ENCODE data around the gene ZDHHC11B.
"Not testable (repeated sequence)": the region's sequence is repeated elsewhere in the genome, so short reads cannot be mapped to it uniquely, and the experiment has no call there.

Gene ZDHHC11B

GRCh38 chr5:683551-684481 is 100.7 kb downstream of the ZDHHC11B start:
- no peak for DNase-seq

GRCh38 chr5:682651-683358 is 101.7 kb downstream of the ZDHHC11B start:
- not testable (repeated sequence) for DNase-seq

- DNase-seq, result not testable (repeated sequence)
Measured at GRCh38 chr5:682216-682615, 102.3 kb downstream of the ZDHHC11B start.

GRCh38 chr5:681317-682191 is 103.0 kb downstream of the ZDHHC11B start:
- DNase-seq, result not testable (repeated sequence)

- not testable (repeated sequence) for DNase-seq
Measured at GRCh38 chr5:680836-681235, 103.7 kb downstream of the ZDHHC11B start.

- not testable (repeated sequence) for DNase-seq
Measured at GRCh38 chr5:680118-680795, 104.3 kb downstream of the ZDHHC11B start.

DNA sequence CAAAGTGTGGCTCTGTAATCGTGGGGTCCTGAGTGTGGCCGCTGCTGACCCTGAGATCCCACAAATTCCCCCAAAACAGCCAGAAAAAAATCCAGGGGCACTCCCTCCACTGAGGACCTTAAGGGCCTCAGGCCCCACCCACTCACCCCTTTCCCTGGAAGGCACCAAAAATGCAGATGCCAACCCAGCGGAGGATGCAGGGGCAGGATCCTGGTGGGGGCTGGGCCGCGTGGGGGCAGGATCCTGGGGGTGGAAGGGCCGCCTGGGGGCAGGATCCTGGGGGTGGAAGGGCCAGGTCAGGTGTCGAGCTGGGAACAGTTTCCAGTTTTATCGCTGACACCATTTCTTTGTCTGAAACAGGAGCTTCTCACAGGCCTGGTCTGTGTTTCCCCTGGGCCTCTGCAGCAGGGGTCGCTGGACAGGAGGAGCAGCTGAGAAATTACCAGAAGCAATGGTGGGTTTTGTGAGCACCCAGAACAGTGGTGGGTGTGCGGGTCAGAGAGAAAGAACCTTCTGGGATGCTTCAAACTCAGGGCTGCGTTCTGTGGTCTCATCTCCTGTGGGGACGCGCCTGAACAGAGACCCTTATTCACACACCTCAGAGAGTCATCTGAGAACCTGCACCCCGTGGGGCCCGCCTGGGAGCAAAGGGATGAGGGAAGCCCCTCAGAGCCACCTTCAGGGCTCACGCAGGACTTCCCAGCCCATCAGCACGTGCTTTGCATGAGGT is 105.2 kb downstream of the ZDHHC11B start:
- DNase-seq, result not testable (repeated sequence)

DNA sequence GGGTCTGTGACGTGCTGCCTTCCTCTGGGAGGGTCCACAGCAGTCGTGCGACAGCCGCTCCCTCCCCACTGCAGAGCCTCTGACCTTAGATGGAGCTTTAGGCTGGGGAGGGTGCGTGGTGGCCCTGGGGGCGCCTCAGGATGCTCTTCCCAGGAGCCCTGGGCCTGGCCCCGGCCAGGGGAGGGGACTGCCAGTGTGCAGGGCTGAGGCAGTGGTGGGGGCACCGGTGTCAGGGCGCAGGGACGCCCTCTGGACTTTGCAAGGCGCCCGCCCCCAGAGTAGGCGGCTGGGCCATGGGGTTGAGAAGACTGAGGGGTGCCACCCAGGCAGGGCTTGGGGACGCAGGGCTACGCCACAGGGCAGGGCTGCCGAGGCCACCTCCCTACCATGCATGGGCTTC is 106.0 kb downstream of the ZDHHC11B start:
- DNase-seq, result not testable (repeated sequence)

DNA sequence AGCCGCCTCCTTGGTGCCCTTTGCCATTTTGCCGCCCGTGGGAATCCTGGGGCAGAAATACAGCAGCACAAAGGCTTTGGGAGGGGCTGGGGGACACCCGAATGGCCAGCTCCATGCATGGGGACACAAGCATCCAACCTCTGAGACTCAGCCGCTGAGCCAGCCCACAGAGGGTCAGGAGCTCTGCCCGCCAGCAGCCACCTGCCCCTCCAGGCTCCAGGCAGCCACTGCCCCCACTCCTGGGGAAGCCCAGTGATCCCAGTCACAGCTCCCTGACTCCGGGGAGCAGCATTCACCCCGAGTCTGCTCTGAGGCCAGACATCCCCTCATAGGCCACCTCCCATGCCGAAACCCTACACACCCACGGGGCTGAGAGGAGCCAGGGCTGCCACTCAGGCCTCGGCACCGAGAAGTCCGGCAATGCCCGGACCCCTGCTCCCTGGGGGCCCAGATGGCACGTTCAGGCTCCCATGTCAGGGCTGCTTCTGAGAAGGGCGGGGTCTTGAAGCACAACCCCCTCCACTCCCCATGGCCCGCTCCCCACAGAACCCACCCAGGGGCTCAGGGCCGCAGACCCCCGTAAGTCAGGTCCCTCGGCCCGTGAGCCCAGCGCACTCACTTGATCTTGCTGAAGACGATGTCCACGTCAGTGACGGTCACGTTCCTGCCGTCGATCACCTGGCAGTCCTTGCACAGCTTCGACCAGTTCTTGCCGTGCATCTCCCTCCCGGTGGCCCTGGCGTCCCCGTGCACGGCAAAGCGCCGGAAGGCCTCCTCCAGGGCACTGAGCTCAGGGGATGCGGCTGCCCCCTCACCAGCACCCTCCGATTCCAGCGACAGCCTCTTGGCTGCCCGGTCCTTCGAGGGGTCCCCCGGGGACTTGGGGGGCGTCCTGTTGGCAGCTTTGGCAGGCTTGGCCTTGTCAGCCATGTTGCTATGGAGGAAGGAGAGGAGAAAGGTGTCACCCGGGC is 107.1 kb downstream of the ZDHHC11B start:
- no peak for DNase-seq

GRCh38 chr5:676699-677076 is 107.8 kb downstream of the ZDHHC11B start:
- no peak for DNase-seq

DNA sequence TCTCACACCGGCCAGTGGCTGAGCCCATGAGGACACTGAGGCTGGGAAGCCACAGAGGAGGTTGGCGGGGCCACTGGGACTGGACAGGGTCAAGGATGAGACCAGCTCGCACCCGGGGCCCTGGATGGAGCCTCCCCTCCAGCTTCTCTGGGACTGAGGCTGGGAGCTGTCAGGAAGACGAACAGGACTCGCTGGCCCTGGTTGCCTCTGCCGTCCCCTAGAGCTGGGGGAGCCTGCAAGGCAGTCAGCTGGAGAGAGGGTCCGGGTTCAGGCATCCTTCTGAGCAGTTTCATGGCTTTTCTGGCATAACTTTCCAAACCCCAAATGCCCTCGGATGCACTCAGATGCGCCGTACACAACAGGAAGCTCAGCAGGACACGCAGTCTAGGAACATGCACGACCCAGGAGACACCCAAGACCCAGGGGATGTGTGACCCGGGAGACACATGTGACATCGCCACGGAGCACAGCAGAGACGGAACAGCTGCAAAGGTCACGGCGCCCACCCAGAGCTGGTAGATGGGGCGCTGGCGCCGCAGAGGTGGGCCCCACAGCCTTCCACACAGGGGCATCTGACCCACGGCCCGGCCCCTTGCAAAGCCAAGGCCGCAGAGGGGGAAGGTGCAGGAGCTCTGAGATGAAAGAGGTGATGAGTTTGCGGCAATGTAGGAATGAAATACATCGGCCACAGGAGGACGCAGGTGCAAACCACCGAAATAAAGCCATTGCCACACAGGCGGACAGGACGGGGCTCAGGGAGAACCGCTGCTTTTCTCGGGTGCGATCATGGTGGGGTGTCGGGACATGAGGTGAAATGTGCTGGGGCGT is 108.4 kb downstream of the ZDHHC11B start:
- DNase-seq, result no peak

DNA sequence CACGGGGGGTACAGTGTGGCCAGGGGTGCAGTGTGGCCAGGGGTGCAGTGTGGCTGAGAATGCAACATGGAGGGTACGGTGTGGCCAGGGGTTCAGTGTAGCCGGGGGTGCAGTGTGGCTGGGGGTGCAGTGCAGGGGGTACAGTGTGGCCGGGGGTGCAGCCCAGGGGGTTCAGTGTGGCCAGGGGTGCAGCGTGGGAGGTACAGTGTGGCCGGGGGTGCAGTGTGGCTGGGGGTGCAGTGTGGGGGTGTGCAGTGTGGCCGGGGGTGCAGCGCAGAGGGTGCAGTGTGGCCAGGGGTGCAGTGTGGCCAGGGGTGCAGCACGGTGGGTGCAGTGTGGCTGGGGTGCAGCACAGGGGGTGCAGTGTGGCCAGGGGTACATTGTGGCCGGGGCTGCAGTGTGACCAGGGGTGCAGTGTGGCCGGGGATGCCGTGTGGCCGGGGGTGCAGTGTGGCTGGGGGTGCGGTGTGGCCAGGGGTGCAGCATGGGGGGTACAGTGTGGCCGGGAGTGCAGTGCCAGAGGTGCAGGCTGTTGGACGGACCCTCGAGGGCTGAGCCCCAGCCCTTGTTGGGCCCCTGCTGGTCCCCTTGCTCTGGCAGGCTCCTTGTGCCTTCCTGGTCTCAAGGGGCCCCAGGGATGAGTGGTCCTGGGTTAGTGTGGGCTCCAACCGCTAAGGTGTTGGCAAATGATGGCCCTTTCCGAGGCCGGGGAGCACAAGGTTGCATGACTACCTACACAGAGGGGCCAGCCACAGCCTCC is 109.2 kb downstream of the ZDHHC11B start:
- DNase-seq, result no peak

- no peak for DNase-seq
Measured at GRCh38 chr5:674630-675011, 109.9 kb downstream of the ZDHHC11B start.

- no peak for DNase-seq
Measured at GRCh38 chr5:673831-674629, 110.5 kb downstream of the ZDHHC11B start.

- no peak for DNase-seq
Measured at GRCh38 chr5:673161-673830, 111.2 kb downstream of the ZDHHC11B start.

DNA sequence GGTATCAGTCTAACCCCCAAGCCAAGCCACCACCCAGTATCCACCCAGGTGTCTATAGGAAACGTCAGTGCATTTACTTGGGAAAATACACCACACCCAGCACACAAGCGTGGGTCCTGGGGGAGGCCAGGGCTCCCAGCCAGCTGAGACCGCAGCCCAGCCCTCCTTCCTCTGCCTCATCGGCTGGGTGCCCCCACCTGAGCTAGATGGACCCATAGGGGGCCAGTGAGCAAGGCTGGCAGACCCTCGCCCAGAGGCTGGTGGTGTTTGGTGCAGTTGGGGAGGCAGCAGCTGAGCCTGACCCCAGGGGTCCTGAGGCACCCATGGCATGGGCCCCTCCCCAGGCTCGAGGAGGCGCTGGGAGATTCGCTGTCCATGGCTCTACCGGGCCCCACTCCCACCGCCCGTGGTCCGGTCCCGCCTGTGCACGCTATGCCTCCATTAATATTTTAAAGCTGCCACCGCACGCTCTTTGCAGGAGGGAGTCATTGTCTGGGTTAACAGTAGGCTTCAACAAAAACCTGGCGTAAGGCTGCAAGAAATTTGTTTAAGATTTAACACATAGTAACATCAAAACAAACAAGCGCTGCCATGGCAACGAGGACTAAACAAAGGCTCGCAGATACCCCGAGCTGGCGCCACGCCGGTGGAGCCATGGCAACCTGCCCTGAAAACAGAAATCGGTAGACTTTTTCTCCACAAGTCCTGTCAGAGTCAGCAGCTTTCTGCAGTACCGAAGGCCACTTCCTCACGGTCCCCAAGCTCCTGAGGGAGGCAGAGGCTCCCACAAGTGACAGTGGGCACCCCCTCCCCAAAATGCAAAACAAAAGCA is 112.0 kb downstream of the ZDHHC11B start:
- DNase-seq, result peak; percentile 73

Data from stimulated activated CD4-positive, alpha-beta T cell treated with anti-CD3 and anti-CD28 coated beads, Interleukin-4, amount 100 ng/mL, for 24 hours (primary cell).